Neutrophil (primary cell): ENCODE measurements around the gene STK10.

Source experiments
- H3K27ac ChIP-seq: fragments of 200-600 bp; sonication (generic); 2 replicates; pipeline ENCODE4 v1.5.1; 2016; ENCODE audit warnings: mild to moderate bottlenecking, moderate library complexity
- H3K27me3 ChIP-seq: fragments of 200-600 bp; sonication (generic); 2 replicates; pipeline ENCODE4 v1.6.0; 2016; ENCODE audit warnings: mild to moderate bottlenecking
- H3K36me3 ChIP-seq: fragments of 200-600 bp; sonication (generic); 2 replicates; pipeline ENCODE4 v1.5.1; 2017
- H3K4me1 ChIP-seq, 2 experiments: fragments of 200-600 bp in 1 of 2; sonication (generic) in 1 of 2; 1 replicate in 1 of 2; 2 replicates in 1 of 2; pipeline versions ENCODE4 v1.5.1 to v1.6.1; 2013 to 2016; ENCODE audit warnings: low read depth in 1 of 2, low read length in 1 of 2, mild to moderate bottlenecking in 1 of 2, moderate library complexity in 1 of 2; ENCODE audit not compliant: control insufficient read depth in 1 of 2, insufficient read depth in 1 of 2
- H3K4me3 ChIP-seq, 2 experiments: fragments of 200-600 bp in 1 of 2; sonication (generic) in 1 of 2; 1 replicate in 1 of 2; 2 replicates in 1 of 2; pipeline ENCODE4 v1.5.1; 2013 to 2016; ENCODE audit warnings: low read depth in 1 of 2, low read length in 1 of 2, mild to moderate bottlenecking in 1 of 2, moderate library complexity in 1 of 2
- H3K9me3 ChIP-seq: fragments of 200-600 bp; sonication (generic); 2 replicates; pipeline ENCODE4 v1.5.1; 2016
- CTCF ChIP-seq: fragments of 200-600 bp; sonication (generic); IDR thresholded peaks from 2 replicates; pipeline ENCODE4 v1.5.1; 2016; ENCODE audit warnings: antibody characterized with exemption

The STK10 gene

GRCh38 chr5:172050080-172050479, 137.9 kb downstream of the STK10 start:
- Histone ChIP-seq H3K4me3 (no peak overlapping the region), H3K36me3 (peaks cover 100% of the 10 kb centered on the region), H3K9me3 (no peaks in the 10 kb centered on the region), H3K27ac (no peak overlapping the region), H3K27me3 (no peaks in the 10 kb centered on the region), H3K4me1 (no peaks in the 10 kb centered on the region)
- no peak for TF ChIP-seq CTCF

- Histone ChIP-seq H3K27ac (no peak overlapping the region), H3K36me3 (peaks cover 100% of the 10 kb centered on the region), H3K4me3 (no peak overlapping the region), H3K27me3 (no peaks in the 10 kb centered on the region), H3K9me3 (no peaks in the 10 kb centered on the region), H3K4me1 (no peaks in the 10 kb centered on the region)
- no peak for TF ChIP-seq CTCF
Measured at GRCh38 chr5:172049226-172049796, 138.7 kb downstream of the STK10 start.

GRCh38 chr5:172048539-172049101, 139.4 kb downstream of the STK10 start:
- Histone ChIP-seq H3K4me1 (no peaks in the 10 kb centered on the region), H3K9me3 (no peaks in the 10 kb centered on the region), H3K4me3 (no peak overlapping the region), H3K27me3 (no peaks in the 10 kb centered on the region), H3K27ac (no peak overlapping the region), H3K36me3 (peaks cover 100% of the 10 kb centered on the region)
- no peak for TF ChIP-seq CTCF

DNA sequence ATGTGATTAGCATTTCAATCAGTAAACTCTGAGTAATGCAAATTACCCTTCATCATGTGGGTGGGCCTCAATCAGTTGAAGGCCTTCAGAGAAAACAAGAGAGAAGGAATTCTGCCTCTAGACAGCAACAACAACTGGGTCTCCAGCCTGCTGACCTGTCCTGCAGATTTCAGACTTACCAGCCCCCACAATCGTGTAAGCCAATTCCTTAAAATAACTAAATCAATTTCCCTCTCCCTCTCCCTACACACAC, 139.9 kb downstream of the STK10 start:
- H3K36me3 ChIP-seq, result peaks cover 100% of the 10 kb centered on the region

GRCh38 chr5:172046593-172046992, 141.4 kb downstream of the STK10 start:
- Histone ChIP-seq H3K9me3 (no peaks in the 10 kb centered on the region), H3K27me3 (no peaks in the 10 kb centered on the region), H3K4me3 (no peak overlapping the region), H3K4me1 (no peaks in the 10 kb centered on the region), H3K27ac (peak overlapping the region; percentile 35), H3K36me3 (peaks cover 95% of the 10 kb centered on the region)
- no peak for TF ChIP-seq CTCF

More for the DNA sequence above, 139.9 kb downstream of the STK10 start:
- TF ChIP-seq CTCF, result no peak
- Histone ChIP-seq H3K4me1 (no peaks in the 10 kb centered on the region), H3K4me3 (no peak overlapping the region), H3K27ac (no peak overlapping the region), H3K27me3 (no peaks in the 10 kb centered on the region), H3K9me3 (no peaks in the 10 kb centered on the region)

DNA sequence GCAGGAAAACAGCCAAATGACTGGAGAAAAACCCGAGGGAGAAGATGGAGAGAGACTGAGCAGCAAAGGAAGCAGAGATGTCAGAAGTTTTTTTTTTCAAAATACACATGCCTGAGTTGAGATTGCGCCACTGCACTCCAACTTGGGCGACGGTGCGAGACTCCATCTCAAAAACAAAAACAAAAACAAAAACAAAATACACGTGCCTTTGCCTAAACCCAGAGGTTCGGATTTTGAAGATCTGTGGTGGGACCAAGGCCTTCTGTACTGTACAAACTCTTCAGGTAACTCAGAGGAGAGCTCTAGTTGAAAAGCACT, 142.8 kb downstream of the STK10 start:
- Histone ChIP-seq H3K4me1 (no peaks in the 10 kb centered on the region), H3K9me3 (no peaks in the 10 kb centered on the region), H3K4me3 (no peak overlapping the region), H3K36me3 (peaks cover 82% of the 10 kb centered on the region), H3K27me3 (no peaks in the 10 kb centered on the region), H3K27ac (peak overlapping the region; percentile 31)
- no peak for TF ChIP-seq CTCF
